HEK293 (cell line): ENCODE results near the gene DOCK8.
A peak's percentile ranks its signal among the peaks of the same experiment; 100 is the strongest.
"Not testable (repeated sequence)": the region's sequence is repeated elsewhere in the genome, so short reads cannot be mapped to it uniquely, and the experiment has no call there.

Experiments
- CTCF ChIA-PET: fragments of 350-600 bp; formaldehyde crosslinking; extraction: SDS; loops from one replicate; lab custom pipeline; 2021; ENCODE audit warnings: antibody characterized with exemption; lab: Yijun Ruan, JAX
- POLR2A ChIA-PET: fragments of 300-600 bp; formaldehyde crosslinking; extraction: SDS; loops from one replicate; lab custom pipeline; 2020; ENCODE audit warnings: antibody characterized with exemption, inconsistent platforms; lab: Yijun Ruan, JAX
- H3K27ac ChIP-seq: fragments of 200-500 bp; sonication (Bioruptor generic); 2 replicates; pipeline ENCODE4 v1.5.1; 2014; ENCODE audit warnings: low read depth, low read length, control low read depth, inconsistent platforms; ENCODE audit errors: extremely low read depth
- H3K36me3 ChIP-seq, 2 experiments: fragments of 200-500 bp in 1 of 2; sonication (Bioruptor generic) in 1 of 2; 1 replicate in 1 of 2; 2 replicates in 1 of 2; pipeline ENCODE4 v1.5.1; 2014 to 2017; ENCODE audit warnings: inconsistent platforms in 2 of 2, low read length in 2 of 2; ENCODE audit not compliant: control insufficient read depth in 2 of 2, insufficient read depth in 1 of 2
- H3K4me1 ChIP-seq: fragments of 200-500 bp; sonication (Bioruptor generic); 2 replicates; pipeline ENCODE4 v1.5.1; 2014; ENCODE audit warnings: mild to moderate bottlenecking, low read length, inconsistent platforms; ENCODE audit not compliant: control insufficient read depth, insufficient read depth
- H3K4me3 ChIP-seq: 2 replicates; pipeline ENCODE4 v1.5.1; 2011; ENCODE audit warnings: low read depth, mild to moderate bottlenecking, control low read depth, low read length, moderate library complexity
- H3K9me3 ChIP-seq: fragments of 200-500 bp; sonication (Bioruptor generic); 2 replicates; pipeline ENCODE4 v1.5.1; 2014; ENCODE audit warnings: low read depth, low read length, inconsistent platforms; ENCODE audit not compliant: control insufficient read depth, insufficient read depth
- FEZF1 ChIP-seq: fragments of 450-650 bp; formaldehyde crosslinking; IDR thresholded peaks from 2 replicates; pipeline ENCODE4 v1.5.1; 2016; ENCODE audit warnings: missing biosample characterization, missing genetic modification characterization
- KLF16 ChIP-seq: fragments of 450-650 bp; formaldehyde crosslinking; IDR thresholded peaks from 2 replicates; pipeline ENCODE4 v1.5.1; 2017; ENCODE audit warnings: missing biosample characterization, missing genetic modification characterization
- KLF9 ChIP-seq: fragments of 450-650 bp; formaldehyde crosslinking; IDR thresholded peaks from 2 replicates; pipeline ENCODE4 v1.5.1; 2016; ENCODE audit warnings: missing biosample characterization, missing genetic modification characterization, low read depth
- SALL2 ChIP-seq: fragments of 450-650 bp; formaldehyde crosslinking; IDR thresholded peaks from 2 replicates; pipeline ENCODE4 v1.5.0; 2017; ENCODE audit warnings: missing biosample characterization, mild to moderate bottlenecking, missing genetic modification characterization, borderline replicate concordance
- ZBTB48 ChIP-seq: fragments of 450-650 bp; formaldehyde crosslinking; IDR thresholded peaks from 2 replicates; pipeline ENCODE4 v1.5.1; 2016; ENCODE audit warnings: missing biosample characterization, missing genetic modification characterization
- ZNF10 ChIP-seq: fragments of 450-650 bp; formaldehyde crosslinking; IDR thresholded peaks from 2 replicates; pipeline ENCODE4 v1.5.1; 2017; ENCODE audit warnings: missing biosample characterization, missing genetic modification characterization
- ZNF146 ChIP-seq: fragments of 450-650 bp; formaldehyde crosslinking; IDR thresholded peaks from 2 replicates; pipeline ENCODE4 v1.5.1; 2016; ENCODE audit warnings: missing biosample characterization, missing genetic modification characterization
- ZNF274 ChIP-seq, 2 experiments: fragments of 200-500 bp in 1 of 2; fragments of 450-650 bp in 1 of 2; sonication (Bioruptor generic) in 1 of 2; formaldehyde crosslinking in 1 of 2; IDR thresholded peaks; 2 replicates each; pipeline versions ENCODE4 v1.5.1 to v1.6.1; 2014 to 2016; ENCODE audit warnings: borderline replicate concordance in 1 of 2, inconsistent platforms in 1 of 2, low read length in 1 of 2, missing biosample characterization in 1 of 2, missing genetic modification characterization in 1 of 2
- ZNF292 ChIP-seq: fragments of 450-650 bp; formaldehyde crosslinking; IDR thresholded peaks from 2 replicates; pipeline ENCODE4 v1.5.1; 2016; ENCODE audit warnings: low read depth, missing biosample characterization, missing genetic modification characterization, borderline replicate concordance
- ZNF350 ChIP-seq: fragments of 450-650 bp; formaldehyde crosslinking; IDR thresholded peaks from 2 replicates; pipeline ENCODE4 v1.5.0; 2017; ENCODE audit warnings: missing biosample characterization, mild to moderate bottlenecking, missing genetic modification characterization
- ZNF558 ChIP-seq: fragments of 450-650 bp; formaldehyde crosslinking; IDR thresholded peaks from 2 replicates; pipeline ENCODE4 v1.5.1; 2016; ENCODE audit warnings: missing biosample characterization, missing genetic modification characterization
- ZNF626 ChIP-seq: fragments of 450-650 bp; sonication (Bioruptor Pico); formaldehyde crosslinking; IDR thresholded peaks from 2 replicates; pipeline ENCODE4 v1.5.1; 2018; ENCODE audit warnings: missing biosample characterization, missing genetic modification characterization, inconsistent platforms
- ZNF791 ChIP-seq: fragments of 450-650 bp; formaldehyde crosslinking; IDR thresholded peaks from 2 replicates; pipeline ENCODE4 v1.5.1; 2016; ENCODE audit warnings: missing biosample characterization, missing genetic modification characterization
- ZSCAN18 ChIP-seq: fragments of 450-650 bp; formaldehyde crosslinking; IDR thresholded peaks from 2 replicates; pipeline ENCODE4 v1.5.1; 2016; ENCODE audit warnings: missing biosample characterization, missing genetic modification characterization
- TF ChIP-seq, protein P1 (sequence below): fragments of 450-650 bp; formaldehyde crosslinking; IDR thresholded peaks from 2 replicates; pipeline ENCODE4 v1.5.1; 2016; ENCODE audit warnings: missing biosample characterization, missing genetic modification characterization

The DOCK8 gene

GRCh38 chr9:405341-405740 is 190.7 kb downstream of the DOCK8 start:
- no peak overlapping the region for H3K4me3 ChIP-seq
- no peak overlapping the region for H3K27ac ChIP-seq
- H3K4me1 ChIP-seq: no peaks in the 10 kb centered on the region
- CTCF ChIA-PET: interaction anchor here (0.6 to 1.1 kb wide), 3 partner anchors 55 to 592 kb away, joined by 3 to 5 read pairs (median 3); no protein-coding TSS in a partner anchor
- no peaks in the 10 kb centered on the region for H3K9me3 ChIP-seq
- no peak for TF ChIP-seq ZNF274 (IDR thresholded peaks at IDR 0.05; ENCODE audit: low read length)
- TF ChIP-seq ZNF274 (tag by site-specific recombination; IDR thresholded peaks at IDR 0.05; ENCODE audit: borderline replicate concordance): no peak
- TF ChIP-seq ZNF292 (tag by site-specific recombination): no peak
- no peak for TF ChIP-seq ZNF350 (tag by site-specific recombination)
- POLR2A ChIA-PET: no interaction called here
- H3K36me3 ChIP-seq: no peaks in the 10 kb centered on the region

DNA sequence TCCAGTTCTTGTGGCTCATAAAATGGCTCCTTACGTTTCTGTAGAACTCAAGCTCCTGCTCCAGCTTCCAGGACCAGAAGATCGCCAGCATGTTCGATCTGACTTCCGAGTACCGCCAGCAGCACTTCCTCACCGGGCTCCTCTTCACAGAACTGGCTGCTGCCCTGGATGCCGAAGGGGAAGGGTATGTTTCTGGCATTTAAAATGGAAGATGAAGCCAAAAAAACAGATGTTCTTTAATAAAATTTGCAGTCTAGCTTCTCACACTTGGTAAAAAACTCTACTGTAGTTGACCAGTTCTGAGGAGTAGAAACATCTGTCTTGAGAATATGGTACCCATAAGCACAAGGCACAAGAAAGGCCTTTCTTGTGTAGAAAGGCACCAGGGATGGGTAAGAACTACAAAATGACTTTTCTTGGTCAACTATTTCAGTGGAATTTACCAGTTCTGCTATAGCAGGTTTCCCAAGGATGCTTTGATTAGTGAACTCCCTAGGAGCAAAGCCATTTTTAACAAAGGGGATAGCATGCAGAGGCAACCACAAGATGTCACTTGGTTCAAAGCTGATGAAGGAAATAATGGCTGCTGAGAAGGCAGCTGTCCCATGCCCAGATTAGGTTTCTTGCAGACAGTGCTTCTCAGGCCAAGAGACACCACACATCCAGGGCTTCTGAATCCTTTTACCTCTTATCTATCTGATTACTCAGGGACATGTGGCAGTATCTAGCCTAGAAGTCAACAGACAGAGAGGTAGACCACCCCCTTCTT is 192.4 kb downstream of the DOCK8 start:
- H3K4me3 ChIP-seq: no peak overlapping the region
- TF ChIP-seq SALL2 (tag by site-specific recombination): no peak
- no peak for TF ChIP-seq KLF9
- TF ChIP-seq, protein P1, sequence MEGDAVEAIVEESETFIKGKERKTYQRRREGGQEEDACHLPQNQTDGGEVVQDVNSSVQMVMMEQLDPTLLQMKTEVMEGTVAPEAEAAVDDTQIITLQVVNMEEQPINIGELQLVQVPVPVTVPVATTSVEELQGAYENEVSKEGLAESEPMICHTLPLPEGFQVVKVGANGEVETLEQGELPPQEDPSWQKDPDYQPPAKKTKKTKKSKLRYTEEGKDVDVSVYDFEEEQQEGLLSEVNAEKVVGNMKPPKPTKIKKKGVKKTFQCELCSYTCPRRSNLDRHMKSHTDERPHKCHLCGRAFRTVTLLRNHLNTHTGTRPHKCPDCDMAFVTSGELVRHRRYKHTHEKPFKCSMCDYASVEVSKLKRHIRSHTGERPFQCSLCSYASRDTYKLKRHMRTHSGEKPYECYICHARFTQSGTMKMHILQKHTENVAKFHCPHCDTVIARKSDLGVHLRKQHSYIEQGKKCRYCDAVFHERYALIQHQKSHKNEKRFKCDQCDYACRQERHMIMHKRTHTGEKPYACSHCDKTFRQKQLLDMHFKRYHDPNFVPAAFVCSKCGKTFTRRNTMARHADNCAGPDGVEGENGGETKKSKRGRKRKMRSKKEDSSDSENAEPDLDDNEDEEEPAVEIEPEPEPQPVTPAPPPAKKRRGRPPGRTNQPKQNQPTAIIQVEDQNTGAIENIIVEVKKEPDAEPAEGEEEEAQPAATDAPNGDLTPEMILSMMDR (tag by site-specific recombination): 0 out of 2 replicates have a peak, but pooled peaks have one; percentile 36
- H3K4me1 ChIP-seq: no peaks in the 10 kb centered on the region
- POLR2A ChIA-PET: no interaction called here
- H3K27ac ChIP-seq: no peak overlapping the region
- CTCF ChIA-PET: interaction anchor here (0.6 to 1.0 kb wide), 2 partner anchors 60 to 318 kb away, joined by 3 read pairs; no protein-coding TSS in a partner anchor
- H3K36me3 ChIP-seq: no peaks in the 10 kb centered on the region
- no peaks in the 10 kb centered on the region for H3K9me3 ChIP-seq

GRCh38 chr9:409655-410054 is 195.0 kb downstream of the DOCK8 start:
- H3K4me3 ChIP-seq, H3K9me3 ChIP-seq, H3K27ac ChIP-seq, H3K4me1 ChIP-seq, POLR2A ChIA-PET, H3K36me3 ChIP-seq, CTCF ChIA-PET: not testable (repeated sequence)
- peak; percentile 88 for TF ChIP-seq ZNF146

DNA sequence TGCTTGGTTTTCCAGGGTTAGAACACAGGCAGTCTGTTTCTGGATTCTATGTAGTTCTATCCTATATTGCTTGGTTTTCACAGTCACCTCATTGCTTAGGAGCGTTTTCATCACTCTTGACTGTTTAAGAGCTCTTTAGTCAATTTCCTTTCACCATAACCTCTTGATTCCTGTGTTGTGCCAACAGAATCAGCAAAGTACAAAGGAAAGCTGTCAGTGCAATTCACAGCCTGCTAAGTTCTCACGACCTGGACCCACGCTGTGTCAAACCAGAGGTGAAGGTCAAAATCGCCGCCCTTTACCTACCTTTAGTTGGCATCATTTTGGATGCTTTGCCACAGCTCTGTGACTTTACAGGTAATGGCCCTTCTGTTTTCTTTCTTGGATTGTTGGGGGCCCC is 199.9 kb downstream of the DOCK8 start:
- Histone ChIP-seq H3K4me1 (no peaks in the 10 kb centered on the region), H3K9me3 (no peaks in the 10 kb centered on the region), H3K27ac (no peak overlapping the region), H3K4me3 (no peak overlapping the region), H3K36me3 (no peaks in the 10 kb centered on the region)
- TF ChIP-seq ZNF791 (tag by site-specific recombination) (no peak), KLF16 (tag by site-specific recombination) (no peak), FEZF1 (tag by site-specific recombination) (no peak), ZNF292 (tag by site-specific recombination) (no peak)
- ChIA-PET POLR2A (no interaction called here), CTCF (interaction anchor here (0.6 kb wide), 1 partner anchor 128 kb away, joined by 3 read pairs; no protein-coding TSS in a partner anchor)

GRCh38 chr9:419571-420171 is 205.0 kb downstream of the DOCK8 start:
- ChIA-PET CTCF (interaction anchor here (0.6 to 1.0 kb wide), 4 partner anchors 9 to 571 kb away, joined by 3 to 5 read pairs (median 4); no protein-coding TSS in a partner anchor), POLR2A (no interaction called here)
- H3K36me3 ChIP-seq: no peaks in the 10 kb centered on the region
- no peaks in the 10 kb centered on the region for H3K9me3 ChIP-seq
- H3K27ac ChIP-seq: no peak overlapping the region
- no peak overlapping the region for H3K4me3 ChIP-seq
- no peaks in the 10 kb centered on the region for H3K4me1 ChIP-seq
- no peak for TF ChIP-seq ZBTB48 (tag by site-specific recombination)
- no peak for TF ChIP-seq ZNF626
- no peak for TF ChIP-seq ZNF558
- TF ChIP-seq ZNF10: no peak
- no peak for TF ChIP-seq ZSCAN18
